ENCODE data around the gene PSD. TPM values are rescaled to one million over a fixed set of nuclear protein-coding genes. Genes with fewer than 3 reads are reported as not detected.
A peak's percentile ranks its signal among the peaks of the same experiment; 100 is the strongest.

The PSD gene
- total RNA-seq, 1 experiment from 2014 or later = 2.4 TPM

GRCh38 chr10:102452672-102453340 is 34.2 kb upstream of the PSD start:
- Histone ChIP-seq H3K9me3 (ENCODE audit: control insufficient read depth, insufficient read depth, low read depth, low read length) (no peaks in the 10 kb centered on the region), H3K27me3 (ENCODE audit: control insufficient read depth, insufficient read depth, low read length) (no peaks in the 10 kb centered on the region), H3K36me3 (ENCODE audit: control insufficient read depth, insufficient read depth, low read length) (peaks cover 11% of the 10 kb centered on the region; the same call in 1 of the 2 replicates), H3K4me1 (ENCODE audit: control insufficient read depth, insufficient read depth, low read length) (peaks cover 14% of the 10 kb centered on the region; the same call in 1 of the 2 replicates), H3K4me3 (ENCODE audit: low read depth in 2 of 2, low read length in 2 of 2) (no peak overlapping the region), H3K27ac (ENCODE audit: low read length) (no peak overlapping the region)
- CTCF ChIA-PET = interaction anchor here (1.0 kb wide), 1 partner anchor 20 kb away, joined by 3 read pairs; the partner anchor contains the start of gene CUEDC2
- POLR2A ChIA-PET = no interaction called here
- no peak for ATAC-seq
- DNase-seq (ENCODE audit: low read depth, low spot score) = peak; percentile 61
- in situ Hi-C loops (cut with HindIII; ENCODE audit: low pct_unique_long_range_greater_than_20kb, low sequenced_read_pairs) (no loop called here), intact Hi-C loops (cut with micrococcal nuclease; ENCODE audit: unreplicated experiment) (no loop called here)
- BruUV-seq (replicated peaks) = no TSS peak
- TF ChIP-seq POLR2AphosphoS5 (IDR thresholded peaks at IDR 0.05; ENCODE audit: low read depth, low read length) (no peak), TCF7L2 (IDR thresholded peaks at IDR 0.05; ENCODE audit: low read depth, low read length) (no peak), SIN3A (IDR thresholded peaks at IDR 0.05; ENCODE audit: borderline replicate concordance, insufficient read depth, low read depth, low read length) (no peak), CTCF (IDR thresholded peaks at IDR 0.05) (no peak), REST (IDR thresholded peaks at IDR 0.05; ENCODE audit: insufficient read depth in 1 of 2, low read depth in 2 of 2, low read length in 1 of 2) (no peak)

GRCh38 chr10:102451105-102451969 is 32.8 kb upstream of the PSD start, which contains the start of gene C10orf95:
C10orf95 (minus strand) TSS chr10:102451543; CDS start chr10:102451093, 450 bp downstream.
- no peaks in the 10 kb centered on the region for H3K27me3 ChIP-seq (ENCODE audit: control insufficient read depth, insufficient read depth, low read length)
- no peak for TF ChIP-seq POLR2AphosphoS5 (IDR thresholded peaks at IDR 0.05; ENCODE audit: low read depth, low read length)
- no peak for TF ChIP-seq REST (IDR thresholded peaks at IDR 0.05; ENCODE audit: insufficient read depth in 1 of 2, low read depth in 2 of 2, low read length in 1 of 2)
- no peak for TF ChIP-seq SIN3A (IDR thresholded peaks at IDR 0.05; ENCODE audit: borderline replicate concordance, insufficient read depth, low read depth, low read length)
- TF ChIP-seq TCF7L2 (IDR thresholded peaks at IDR 0.05; ENCODE audit: low read depth, low read length) = no peak
- no peak for TF ChIP-seq CTCF (IDR thresholded peaks at IDR 0.05)
- ATAC-seq = no peak
- DNase-seq (ENCODE audit: low read depth, low spot score) = no peak
- in situ Hi-C loops (cut with HindIII; ENCODE audit: low pct_unique_long_range_greater_than_20kb, low sequenced_read_pairs) = no loop called here
- peak within 1 kb of the TSS; percentile 60 for H3K27ac ChIP-seq (ENCODE audit: low read length)
- CTCF ChIA-PET = interaction anchor here (0.5 kb wide), 1 partner anchor 19 kb away, joined by 3 read pairs; no protein-coding TSS in a partner anchor
- H3K4me3 ChIP-seq (ENCODE audit: low read depth in 2 of 2, low read length in 2 of 2) = peak within 1 kb of the TSS; percentile 69 to 94
- no peaks in the 10 kb centered on the region for H3K9me3 ChIP-seq (ENCODE audit: control insufficient read depth, insufficient read depth, low read depth, low read length)
- peaks cover 11% of the 10 kb centered on the region; the same call in 1 of the 2 replicates for H3K36me3 ChIP-seq (ENCODE audit: control insufficient read depth, insufficient read depth, low read length)
- POLR2A ChIA-PET = interaction anchor here (0.5 to 0.7 kb wide), 3 partner anchors 9 to 171 kb away, joined by 5 to 7 read pairs (median 6); no protein-coding TSS in a partner anchor
- BruUV-seq (replicated peaks) = no TSS peak
- peaks cover 14% of the 10 kb centered on the region; the same call in 1 of the 2 replicates for H3K4me1 ChIP-seq (ENCODE audit: control insufficient read depth, insufficient read depth, low read length)
- intact Hi-C loops (cut with micrococcal nuclease; ENCODE audit: unreplicated experiment) = no loop called here

Measured in Panc1 (cell line).